GM06990 (cell line): ENCODE measurements around the gene SCN1B.

Source experiments
- DNase-seq: peaks from one replicate; pipeline ENCODE4 v3.0.0-alpha.2; 2011; ENCODE audit not compliant: insufficient read length; ENCODE audit errors: extremely low read depth
- H3K27me3 ChIP-seq: replicated peaks from 2 replicates; pipeline ENCODE4 v1.6.0; 2011; ENCODE audit warnings: low read length; ENCODE audit not compliant: control insufficient read depth, insufficient read depth
- H3K36me3 ChIP-seq: 2 replicates; pipeline ENCODE4 v1.5.1; 2011; ENCODE audit warnings: low read length; ENCODE audit not compliant: control insufficient read depth, insufficient read depth
- H3K4me3 ChIP-seq: replicated peaks from 2 replicates; pipeline ENCODE4 v1.5.1; 2011; ENCODE audit warnings: low read depth, mild to moderate bottlenecking, control low read depth, low read length
- CTCF ChIP-seq: IDR thresholded peaks from 2 replicates; pipeline ENCODE4 v1.5.1; 2011; ENCODE audit warnings: low read length, control low read depth, mild to moderate bottlenecking, inconsistent platforms; ENCODE audit not compliant: insufficient read depth, poor library complexity, severe bottlenecking

Gene SCN1B

GRCh38 chr19:35029737-35030256 is 473 bp upstream of the SCN1B start:
- Histone ChIP-seq H3K27me3 (peaks cover 2% of the 10 kb centered on the region), H3K36me3 (peaks cover 11% of the 10 kb centered on the region), H3K4me3 (no peak overlapping the region)
- DNase-seq, result no peak
- no peak for TF ChIP-seq CTCF

- TF ChIP-seq CTCF, result no peak
- Histone ChIP-seq H3K27me3 (peaks cover 2% of the 10 kb centered on the region), H3K36me3 (peaks cover 5% of the 10 kb centered on the region), H3K4me3 (no peak overlapping the region)
- no peak for DNase-seq
These were observed 1.0 kb downstream of the SCN1B start for GRCh38 chr19:35031072-35031881.

GRCh38 chr19:35032356-35032865 is 2.1 kb downstream of the SCN1B start:
- no peak for DNase-seq
- H3K36me3 ChIP-seq, result peaks cover 1% of the 10 kb centered on the region; the same call in 1 of the 2 replicates
- TF ChIP-seq CTCF, result no peak
- H3K4me3 ChIP-seq, result no peak overlapping the region
- peaks cover 2% of the 10 kb centered on the region for H3K27me3 ChIP-seq

GRCh38 chr19:35033067-35034004 is 3.1 kb downstream of the SCN1B start:
- no peak overlapping the region for H3K4me3 ChIP-seq
- no peaks in the 10 kb centered on the region for H3K36me3 ChIP-seq
- peaks cover 2% of the 10 kb centered on the region for H3K27me3 ChIP-seq
- no peak for TF ChIP-seq CTCF
- DNase-seq, result no peak

- DNase-seq, result no peak
- no peak overlapping the region for H3K4me3 ChIP-seq
- H3K36me3 ChIP-seq, result no peaks in the 10 kb centered on the region
- H3K27me3 ChIP-seq, result peaks cover 2% of the 10 kb centered on the region
- no peak for TF ChIP-seq CTCF
These were observed 3.8 kb downstream of the SCN1B start for GRCh38 chr19:35034005-35034502.
